C4-2B (cell line): Measurements from ENCODE around the gene CHST14.

ENCODE experiments used
- H3K27ac ChIP-seq: fragments of 450-650 bp; 2 replicates; pipeline ENCODE4 v1.5.1; 2017
- ZFX ChIP-seq: fragments of 450-650 bp; IDR thresholded peaks from 2 replicates; pipeline ENCODE4 v1.6.1; 2017
- TF ChIP-seq, protein P1 (sequence below): fragments of 450-650 bp; conservative IDR thresholded peaks from 2 replicates; pipeline ENCODE4 v1.5.1; 2017; ENCODE audit warnings: mild to moderate bottlenecking

CHST14 gene

GRCh38 chr15:40443255-40443654 is 27.5 kb upstream of the CHST14 start:
- H3K27ac ChIP-seq: no peak overlapping the region
- TF ChIP-seq ZFX: no peak
- TF ChIP-seq, protein P1, sequence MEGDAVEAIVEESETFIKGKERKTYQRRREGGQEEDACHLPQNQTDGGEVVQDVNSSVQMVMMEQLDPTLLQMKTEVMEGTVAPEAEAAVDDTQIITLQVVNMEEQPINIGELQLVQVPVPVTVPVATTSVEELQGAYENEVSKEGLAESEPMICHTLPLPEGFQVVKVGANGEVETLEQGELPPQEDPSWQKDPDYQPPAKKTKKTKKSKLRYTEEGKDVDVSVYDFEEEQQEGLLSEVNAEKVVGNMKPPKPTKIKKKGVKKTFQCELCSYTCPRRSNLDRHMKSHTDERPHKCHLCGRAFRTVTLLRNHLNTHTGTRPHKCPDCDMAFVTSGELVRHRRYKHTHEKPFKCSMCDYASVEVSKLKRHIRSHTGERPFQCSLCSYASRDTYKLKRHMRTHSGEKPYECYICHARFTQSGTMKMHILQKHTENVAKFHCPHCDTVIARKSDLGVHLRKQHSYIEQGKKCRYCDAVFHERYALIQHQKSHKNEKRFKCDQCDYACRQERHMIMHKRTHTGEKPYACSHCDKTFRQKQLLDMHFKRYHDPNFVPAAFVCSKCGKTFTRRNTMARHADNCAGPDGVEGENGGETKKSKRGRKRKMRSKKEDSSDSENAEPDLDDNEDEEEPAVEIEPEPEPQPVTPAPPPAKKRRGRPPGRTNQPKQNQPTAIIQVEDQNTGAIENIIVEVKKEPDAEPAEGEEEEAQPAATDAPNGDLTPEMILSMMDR: no peak

- no peak overlapping the region for H3K27ac ChIP-seq
- no peak for TF ChIP-seq ZFX
- TF ChIP-seq, protein P1: no peak
Measured at GRCh38 chr15:40443846-40444245, 26.9 kb upstream of the CHST14 start.

- no peak overlapping the region for H3K27ac ChIP-seq
- TF ChIP-seq, protein P1: no peak
- TF ChIP-seq ZFX: no peak
Measured at GRCh38 chr15:40444736-40445135, 26.0 kb upstream of the CHST14 start.

GRCh38 chr15:40445421-40445922 is 25.3 kb upstream of the CHST14 start:
- TF ChIP-seq ZFX: no peak
- TF ChIP-seq, protein P1: no peak
- H3K27ac ChIP-seq: no peak overlapping the region

GRCh38 chr15:40446144-40446543 is 24.6 kb upstream of the CHST14 start:
- H3K27ac ChIP-seq: no peak overlapping the region
- TF ChIP-seq, protein P1: no peak

DNA sequence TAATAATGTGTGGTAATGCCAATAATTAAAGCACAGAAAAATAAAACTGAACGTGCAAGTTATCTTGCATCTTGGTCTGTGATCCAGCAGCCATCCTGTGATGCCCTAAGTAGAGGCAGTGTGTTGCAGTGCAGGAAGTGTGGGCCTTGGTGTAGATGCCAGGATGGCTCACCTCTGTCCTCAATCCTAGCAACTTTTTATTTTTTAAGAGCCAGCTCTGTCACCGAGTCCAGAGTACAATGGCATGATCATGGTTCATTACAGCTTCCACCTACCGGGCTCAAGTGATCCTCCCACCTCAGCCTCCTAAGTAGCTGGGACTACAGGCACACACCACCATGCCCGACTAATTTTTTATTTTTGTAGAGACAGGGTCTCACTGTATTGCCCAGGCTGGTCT is 22.4 kb upstream of the CHST14 start:
- no peak overlapping the region for H3K27ac ChIP-seq
- no peak for TF ChIP-seq ZFX
- TF ChIP-seq, protein P1: no peak

DNA sequence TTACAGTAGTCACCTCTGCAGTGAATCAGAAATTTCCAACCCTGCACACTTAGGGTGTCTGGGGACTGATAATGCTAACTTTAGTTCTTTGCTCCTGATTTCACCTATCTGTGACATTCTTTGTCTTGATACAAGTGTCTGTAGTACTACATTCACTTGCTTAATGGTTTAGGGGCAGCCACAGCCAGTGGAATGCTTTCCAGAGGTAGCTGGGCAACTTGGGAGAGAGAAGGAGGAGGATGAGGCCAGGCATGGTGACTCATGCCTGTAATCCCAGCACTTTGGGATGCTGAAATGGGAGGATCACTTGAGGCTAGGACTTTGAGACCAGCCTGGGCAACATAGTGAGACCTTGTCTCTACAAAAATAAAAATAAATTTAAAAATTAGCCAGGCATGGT is 21.5 kb upstream of the CHST14 start:
- TF ChIP-seq, protein P1: no peak
- no peak for TF ChIP-seq ZFX
- H3K27ac ChIP-seq: no peak overlapping the region
